DMS114 treated with DMSO at 0.1 percent for 48 hours (cell line): ENCODE results near the gene PAGE1.
"Not testable (repeated sequence)": the region's sequence is repeated elsewhere in the genome, so short reads cannot be mapped to it uniquely, and the experiment has no call there.

Source experiments
- DNase-seq: peaks from one replicate; lab custom pipeline; 2025; ENCODE audit not compliant: unreplicated experiment; lab: John Stamatoyannopoulos, UW

Gene PAGE1, protein sequence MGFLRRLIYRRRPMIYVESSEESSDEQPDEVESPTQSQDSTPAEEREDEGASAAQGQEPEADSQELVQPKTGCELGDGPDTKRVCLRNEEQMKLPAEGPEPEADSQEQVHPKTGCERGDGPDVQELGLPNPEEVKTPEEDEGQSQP

DNA sequence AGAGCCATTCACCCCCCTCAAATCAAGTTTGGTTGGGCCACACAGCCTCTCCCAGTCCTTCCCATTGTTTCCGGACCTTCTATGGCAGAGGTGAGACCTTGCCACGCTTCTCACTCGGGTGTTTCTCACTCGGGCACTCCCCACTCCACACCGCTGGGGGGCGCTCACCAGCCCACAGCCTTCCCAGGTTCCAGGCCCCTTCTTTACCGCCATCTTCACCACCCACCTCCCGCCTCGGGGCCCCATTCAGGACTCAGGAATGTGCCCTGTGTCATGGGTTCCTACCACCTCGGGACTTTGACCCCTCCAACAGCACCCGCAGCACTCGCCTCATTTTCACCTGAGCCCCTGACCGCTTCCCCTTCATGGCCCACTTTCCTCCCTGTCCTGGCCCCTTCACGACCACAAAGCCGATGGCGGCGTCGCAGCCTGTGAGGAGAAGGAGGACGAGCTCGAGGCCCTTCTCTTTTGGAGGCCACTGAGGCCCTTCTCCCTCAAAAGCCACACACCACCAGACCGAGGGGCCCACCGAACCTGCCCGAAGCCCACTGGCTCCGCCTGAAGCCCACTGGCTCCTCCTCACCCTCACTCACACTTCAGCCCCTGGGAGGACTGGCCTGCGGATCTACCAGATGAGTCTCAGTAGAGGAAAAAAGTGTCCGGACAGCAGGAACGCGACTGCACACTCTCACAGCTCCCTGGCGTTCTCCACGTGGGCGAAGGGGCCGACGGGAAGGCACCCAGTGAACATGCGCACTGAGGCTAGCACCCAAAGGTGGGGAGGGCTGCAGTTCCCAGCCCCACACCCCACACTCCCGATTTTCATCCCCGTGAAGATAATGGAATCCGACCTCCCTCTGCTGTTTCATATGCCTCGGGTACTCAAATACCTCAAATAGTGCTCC, at the start of gene PAGE1:
Gene PAGE1 (minus strand): TSS at position 709 of the 905 bp plus-strand sequence. CDS start 1,214 bp downstream, outside the sequence.
- DNase-seq: no peak

DNA sequence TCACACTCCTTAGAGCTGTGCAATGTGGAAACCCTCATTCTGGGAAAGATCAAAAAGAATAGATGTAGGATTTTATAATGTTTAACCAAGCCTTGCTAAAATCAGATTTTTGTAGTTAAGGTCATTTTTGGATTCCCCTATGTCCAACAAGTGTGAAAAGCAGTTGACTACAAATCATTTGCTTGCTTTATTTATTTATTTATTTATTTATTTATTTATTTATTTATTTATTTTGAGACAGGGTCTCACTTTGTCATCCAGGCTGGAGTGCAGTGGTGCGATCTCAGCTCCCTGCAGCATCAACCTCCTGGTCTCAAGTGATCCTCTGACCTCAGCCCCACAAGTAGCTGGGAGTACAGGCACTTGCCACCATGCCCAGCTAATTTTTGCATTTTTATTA, 45.7 kb upstream of the PAGE1 start:
- DNase-seq: not testable (repeated sequence)

DNA sequence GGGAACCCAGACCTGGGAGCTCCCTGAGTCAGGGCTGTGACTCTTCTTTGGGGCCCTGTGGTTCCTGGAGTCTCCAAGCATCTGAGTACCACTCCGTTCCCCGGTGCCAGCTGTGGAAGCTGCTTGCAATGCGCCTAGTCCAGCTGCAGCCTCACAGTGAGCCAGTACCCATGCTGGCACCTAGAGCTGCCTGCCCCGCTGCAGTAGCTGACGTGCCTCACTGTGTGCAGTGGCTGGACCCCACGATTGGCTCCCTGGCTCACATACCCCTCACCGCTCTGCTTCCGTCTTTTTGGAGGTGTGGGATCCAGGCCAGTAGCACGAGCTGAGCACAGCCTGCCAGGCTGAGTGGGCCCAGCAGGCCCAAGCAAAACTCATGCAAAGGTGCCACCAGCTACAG, 32.1 kb upstream of the PAGE1 start:
- DNase-seq: no peak

DNA sequence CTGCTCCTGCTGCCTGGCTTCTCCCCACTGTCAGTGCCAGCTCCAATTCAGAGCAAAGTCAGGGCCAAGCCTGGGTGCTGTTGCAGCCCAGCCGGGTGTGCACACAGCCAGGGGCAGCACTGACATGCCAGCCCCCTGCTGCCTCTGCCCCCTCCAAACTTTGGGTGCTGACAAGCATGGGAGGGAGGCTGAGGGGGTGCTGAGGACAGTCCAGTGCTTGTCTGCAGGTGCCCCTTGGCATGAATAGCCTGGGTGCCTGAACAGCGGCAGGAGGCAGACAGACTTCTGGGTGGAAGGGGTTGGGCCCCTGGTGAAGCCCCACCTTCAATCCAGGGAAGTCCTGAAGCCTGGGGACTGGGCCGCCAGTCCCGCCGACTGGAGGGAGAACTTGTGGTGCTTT, 31.2 kb upstream of the PAGE1 start:
- DNase-seq: no peak

DNA sequence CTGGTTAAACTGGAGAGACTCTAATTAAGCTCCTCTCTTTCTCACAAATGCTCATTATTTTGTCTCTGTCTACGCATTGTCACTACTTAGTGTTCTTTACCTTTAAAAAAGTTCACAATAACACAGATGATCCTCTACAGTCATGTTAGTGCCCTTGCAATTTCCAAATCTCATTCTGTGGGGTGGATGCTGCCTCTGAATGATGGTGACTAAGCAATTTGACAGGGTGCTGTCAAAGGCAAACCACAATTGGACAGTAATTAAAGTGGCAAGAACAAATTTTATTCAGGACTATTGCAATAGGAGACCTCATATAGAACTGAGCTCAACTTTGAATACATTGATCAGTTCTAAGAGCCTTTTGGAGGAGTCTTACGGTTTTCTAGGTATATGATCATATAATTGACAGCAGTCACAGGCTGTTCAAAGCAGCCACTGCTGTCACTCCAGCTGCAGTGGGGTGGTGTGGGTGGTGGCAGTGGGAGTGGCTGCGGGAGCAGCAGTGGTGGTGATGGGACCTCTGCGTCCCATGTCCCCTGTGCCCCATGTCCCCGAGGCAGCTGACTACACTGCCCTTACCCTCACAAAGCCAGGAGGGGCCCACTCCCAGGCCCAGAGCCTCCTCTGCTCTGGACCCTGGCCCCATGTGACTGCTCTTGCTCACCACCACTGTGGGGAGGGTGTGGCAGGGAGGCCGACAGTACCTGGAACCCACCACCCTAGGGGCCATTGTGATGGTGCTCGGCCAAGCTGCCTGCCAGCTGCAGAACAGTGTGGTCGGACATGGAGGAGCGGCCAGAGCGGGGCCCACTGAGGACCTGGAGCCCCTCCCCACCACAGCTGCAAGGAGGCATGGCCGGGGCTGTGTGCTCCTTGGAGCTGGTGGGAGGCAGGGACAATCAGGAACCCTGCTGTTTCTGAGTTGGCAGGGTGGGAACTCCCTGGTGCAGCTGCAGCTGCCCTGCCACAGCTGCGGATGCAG, 30.4 kb upstream of the PAGE1 start:
- no peak for DNase-seq

DNA sequence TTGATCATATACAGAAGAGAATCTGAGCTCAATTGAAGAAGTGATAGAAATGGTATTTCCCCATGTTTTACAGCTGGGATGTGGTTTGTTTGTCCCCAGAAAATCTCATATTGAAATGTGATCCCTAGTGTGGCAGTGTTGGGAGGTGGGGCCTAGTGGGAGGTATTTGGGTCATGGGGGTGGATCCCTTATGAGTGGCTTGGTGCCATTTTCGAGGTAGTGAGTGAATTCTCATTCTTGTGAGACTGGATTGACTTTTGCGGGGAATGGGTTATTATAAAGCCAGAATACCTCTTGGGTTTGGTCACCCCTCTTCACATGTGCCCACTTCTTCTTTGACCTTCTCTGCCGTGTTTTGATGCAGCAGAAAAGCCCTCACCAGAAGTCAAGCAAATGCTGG, 29.6 kb upstream of the PAGE1 start:
- no peak for DNase-seq

DNA sequence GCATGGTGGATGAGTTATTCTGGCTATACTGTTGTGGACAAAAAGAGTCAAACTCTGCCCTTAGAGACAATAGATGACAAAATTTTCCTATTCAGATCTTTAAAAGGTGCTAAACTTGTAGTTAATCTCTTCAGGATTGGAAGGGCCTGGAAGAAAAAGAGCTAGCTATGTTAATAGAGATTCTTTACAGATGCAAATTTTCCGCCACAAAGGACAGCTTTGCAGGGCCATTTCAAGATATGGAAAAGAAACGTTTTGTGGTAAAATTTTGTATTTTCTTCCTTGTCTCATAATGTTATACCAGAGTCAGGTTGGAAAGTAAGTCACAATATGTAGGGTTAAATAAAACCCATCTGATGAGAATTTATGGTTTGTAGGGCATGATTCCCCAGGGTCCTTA, 24.3 kb upstream of the PAGE1 start:
- DNase-seq: not testable (repeated sequence)

DNA sequence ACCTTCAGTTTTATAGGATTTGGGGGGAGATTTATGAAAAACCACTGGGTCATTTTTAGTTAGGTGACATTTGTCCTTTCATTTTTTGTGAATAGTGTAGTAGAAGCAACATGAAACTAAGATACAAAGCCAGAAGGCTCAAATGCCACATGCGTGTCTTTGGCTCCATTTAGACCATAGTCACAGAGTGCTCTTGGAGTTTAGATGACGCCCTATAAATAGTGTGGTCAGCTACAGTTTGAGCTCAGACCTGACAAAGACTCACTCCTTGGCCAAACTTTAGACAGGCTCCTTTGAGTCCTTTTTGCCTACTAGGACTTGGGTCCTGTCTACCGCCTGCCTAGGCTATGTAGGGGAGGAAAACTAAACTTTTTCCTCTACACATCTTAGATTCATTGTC, 16.8 kb upstream of the PAGE1 start:
- DNase-seq: no peak

DNA sequence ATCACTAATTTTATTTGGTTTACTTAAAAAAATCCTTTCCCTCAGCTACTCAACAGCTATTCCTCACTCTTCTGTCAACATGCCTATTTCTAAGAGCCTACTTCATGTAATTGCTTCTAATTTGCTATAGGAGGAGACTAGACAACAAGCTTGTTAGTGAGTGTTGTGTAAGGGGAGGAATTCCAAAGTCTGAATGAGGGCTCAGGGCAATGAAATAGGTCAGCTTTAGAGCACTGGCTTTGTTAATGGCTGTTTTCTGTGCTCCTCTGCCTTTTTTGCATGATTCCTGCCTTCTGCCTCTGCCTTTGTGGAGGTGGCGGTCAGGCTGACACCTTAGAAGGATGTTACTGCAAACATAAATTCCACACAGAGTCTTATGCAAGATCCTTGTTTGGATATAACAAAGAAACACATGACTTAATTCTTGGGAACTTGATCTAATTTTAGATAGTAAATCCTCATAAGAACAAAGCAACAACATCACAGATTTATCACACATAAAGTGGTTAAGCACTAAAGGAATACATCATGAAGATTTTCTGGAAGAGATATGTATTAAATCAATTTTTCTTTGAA, 15.0 kb upstream of the PAGE1 start:
- DNase-seq: no peak

DNA sequence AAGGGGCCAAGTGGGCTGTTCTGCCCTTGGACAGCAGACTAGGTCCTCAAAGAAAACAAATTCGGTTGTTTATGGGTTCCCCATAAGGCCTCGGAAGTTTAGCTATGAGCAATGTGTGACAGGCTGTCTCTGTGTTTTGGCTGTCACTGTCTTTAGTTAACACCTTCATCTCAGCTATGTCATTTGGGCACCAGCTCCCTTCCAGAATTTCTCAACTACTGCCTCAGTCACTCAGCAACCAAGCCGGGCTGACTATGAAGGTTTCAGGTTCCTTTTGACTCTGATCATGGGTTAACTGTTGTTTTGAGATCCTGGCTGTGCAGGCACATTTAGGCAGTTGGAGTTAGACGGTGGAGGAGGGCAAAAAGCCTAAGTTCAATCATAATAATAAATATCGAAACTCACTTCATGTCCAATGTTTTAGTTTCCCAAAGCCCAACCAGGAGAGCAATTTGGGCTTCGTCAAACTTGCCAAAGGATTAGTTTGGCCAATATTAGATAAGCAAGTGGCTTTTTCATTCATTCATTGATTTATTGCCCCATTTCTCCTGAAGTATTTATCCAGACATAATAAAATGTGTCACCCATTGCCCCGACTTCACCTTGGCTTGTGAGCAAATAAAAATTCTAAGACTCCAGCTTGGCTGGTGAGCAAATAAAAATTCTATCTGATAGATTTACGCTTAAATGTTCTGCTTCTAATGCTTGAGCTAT, 9.1 kb upstream of the PAGE1 start:
- DNase-seq: no peak

DNA sequence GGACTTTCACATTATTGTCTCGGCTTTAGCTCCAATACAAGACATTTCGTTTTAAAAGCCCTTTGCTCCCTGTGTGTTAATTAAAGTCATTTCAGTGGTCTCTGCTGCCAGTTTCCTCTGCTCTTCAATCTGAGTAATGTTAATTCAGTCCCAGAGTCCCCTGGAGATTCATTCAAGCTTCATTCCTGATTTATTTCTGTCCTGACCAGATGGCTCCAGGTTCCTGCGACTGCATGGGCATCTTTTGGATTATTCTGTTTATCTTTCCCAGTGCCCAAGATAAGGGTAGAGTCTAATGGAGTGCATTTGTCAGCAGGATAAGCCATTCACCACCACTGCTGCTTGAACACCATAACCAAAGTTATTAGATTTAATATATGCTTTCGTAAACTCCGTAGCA, 6.1 kb upstream of the PAGE1 start:
- DNase-seq: no peak

DNA sequence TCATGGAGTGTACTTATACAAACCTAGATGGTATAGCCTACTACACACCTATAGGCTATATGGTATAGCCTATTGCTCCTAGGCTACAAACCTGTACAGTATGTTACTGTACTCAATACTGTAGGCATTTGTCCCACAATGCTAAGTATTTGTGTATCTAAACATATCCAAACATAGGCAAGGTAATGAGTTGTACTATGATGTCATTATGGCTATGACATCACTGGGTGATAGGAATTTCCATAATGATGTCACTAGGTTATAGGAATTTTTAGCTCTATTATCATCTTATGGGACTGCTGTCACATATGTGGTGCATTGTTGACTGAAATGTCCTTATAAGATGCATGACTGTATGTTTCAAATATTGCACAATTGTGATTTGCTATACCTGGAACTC, 5.5 kb upstream of the PAGE1 start:
- DNase-seq: no peak

DNA sequence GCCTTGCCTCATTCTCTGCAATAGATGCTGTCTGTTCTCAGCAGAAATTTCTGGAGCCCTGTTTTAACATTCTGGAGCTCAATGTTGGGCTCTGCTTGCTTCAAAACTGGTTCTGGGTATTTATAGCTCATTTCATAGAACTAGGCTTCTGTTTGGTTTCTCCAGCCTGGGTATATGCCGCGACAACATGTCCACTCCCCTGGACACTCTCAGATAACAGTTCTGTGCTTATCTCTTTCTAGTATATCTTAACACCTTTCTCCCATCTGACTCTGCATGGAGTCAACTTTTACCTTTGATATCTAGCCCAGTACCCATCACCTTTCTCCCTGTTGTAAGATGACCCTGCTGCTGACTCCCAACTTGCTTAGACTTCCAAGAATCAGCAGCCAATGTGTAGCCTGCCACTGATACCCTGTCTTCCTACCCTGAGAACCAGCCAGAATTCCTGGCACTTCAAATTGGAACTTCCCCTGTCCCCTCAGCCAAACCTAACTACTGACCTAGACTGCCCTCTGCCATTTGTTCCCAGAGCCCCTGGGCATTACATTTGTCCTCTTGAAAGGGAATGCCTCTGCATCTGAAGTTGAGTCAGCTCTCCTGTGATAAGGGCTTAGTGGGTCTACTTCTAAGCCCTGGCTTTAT, 20.6 kb downstream of the PAGE1 start:
- DNase-seq: no peak

DNA sequence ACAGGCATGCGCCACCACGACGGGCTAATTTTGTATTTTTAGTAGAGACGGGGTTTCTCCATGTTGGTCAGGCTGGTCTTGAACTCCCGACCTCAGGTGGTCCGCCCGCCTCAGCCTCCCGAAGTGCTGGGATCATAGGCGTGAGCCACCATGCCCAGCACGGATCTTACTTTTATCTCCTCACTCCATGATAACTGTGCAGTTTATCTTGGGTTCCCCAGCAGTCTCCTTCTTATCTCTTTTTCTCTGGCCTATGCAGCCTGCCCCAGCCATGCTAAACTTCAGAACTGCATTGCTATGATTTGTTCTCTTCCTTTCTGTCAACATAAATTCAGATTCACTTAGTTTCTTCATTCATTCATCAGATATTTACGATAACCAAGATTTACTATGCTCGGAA, 22.4 kb downstream of the PAGE1 start:
- DNase-seq: no peak

DNA sequence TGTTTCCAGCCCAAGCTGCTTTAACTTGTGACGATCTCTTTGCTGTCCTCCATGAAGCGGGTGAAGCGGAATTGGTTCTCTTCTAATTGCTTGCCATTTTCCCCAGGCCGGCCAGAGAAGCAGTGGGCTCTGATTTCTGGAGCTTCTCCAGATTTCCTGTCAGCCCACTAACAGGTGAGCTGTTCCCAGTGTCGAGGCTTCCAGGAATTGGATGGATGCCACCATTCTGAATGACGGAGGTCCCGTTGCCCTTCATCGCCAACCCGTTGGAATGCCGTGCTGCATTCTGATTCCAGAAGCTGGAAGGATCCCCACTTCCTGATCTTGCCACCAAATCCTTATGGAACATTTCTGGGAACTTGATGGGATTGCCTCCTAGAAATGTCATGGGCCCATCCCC, 31.0 kb downstream of the PAGE1 start:
- no peak for DNase-seq

DNA sequence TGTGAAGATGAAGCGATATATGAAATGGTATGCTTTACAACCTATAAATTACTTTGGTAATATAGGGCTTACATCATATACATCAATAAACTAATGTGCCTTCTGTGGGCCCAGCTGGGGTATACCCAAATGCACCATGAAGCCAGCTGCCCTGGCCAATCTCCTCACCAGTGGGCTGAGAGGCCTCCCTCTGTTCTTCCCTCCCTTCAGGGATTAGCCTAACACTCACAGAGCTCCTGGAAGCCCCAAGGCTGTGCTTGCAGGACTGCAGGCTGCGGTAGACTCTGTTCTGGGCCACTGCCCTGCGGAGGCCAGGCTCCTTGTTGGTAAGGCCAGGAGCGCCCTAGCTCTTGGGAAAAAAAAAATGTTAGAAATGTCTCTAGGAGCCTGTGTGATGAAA, 33.9 kb downstream of the PAGE1 start:
- DNase-seq: no peak

DNA sequence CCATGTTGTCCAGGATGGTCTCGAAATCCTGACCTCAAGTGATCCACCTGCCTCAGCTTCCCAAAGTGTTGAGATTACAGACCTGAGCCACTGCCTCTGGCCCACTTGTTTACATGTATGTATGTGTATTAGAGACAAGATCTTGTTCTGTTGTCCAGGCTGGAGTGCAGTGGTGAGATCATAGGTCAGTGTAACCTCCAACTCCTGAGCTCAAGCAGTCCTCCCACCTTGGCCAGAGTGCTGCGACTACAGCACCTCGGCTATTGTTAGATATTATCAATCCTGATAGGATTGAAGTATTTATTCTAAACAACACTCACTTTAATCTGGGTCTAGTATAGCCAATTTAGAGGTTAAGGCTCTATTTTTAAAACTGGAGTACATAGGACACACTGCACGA, 36.0 kb downstream of the PAGE1 start:
- no peak for DNase-seq

DNA sequence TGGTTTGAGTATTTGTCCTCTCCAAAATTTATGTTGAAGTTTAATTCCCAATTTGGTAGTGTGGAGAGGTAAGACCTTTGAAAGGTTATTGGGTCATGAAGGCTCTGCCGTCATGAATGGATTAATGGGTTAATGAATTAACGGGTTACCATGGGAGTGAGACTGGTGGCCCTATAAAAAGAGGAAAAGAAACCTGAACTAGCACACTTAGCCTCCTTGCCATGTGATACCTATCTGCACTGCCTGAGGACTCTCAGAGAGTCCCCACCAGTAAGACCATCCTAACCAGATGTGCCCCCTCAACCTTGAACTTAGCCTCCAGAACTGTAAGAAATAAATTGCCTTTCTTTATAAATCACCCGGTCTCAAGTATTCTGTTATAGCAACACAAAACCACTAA, 39.3 kb downstream of the PAGE1 start:
- DNase-seq: no peak

DNA sequence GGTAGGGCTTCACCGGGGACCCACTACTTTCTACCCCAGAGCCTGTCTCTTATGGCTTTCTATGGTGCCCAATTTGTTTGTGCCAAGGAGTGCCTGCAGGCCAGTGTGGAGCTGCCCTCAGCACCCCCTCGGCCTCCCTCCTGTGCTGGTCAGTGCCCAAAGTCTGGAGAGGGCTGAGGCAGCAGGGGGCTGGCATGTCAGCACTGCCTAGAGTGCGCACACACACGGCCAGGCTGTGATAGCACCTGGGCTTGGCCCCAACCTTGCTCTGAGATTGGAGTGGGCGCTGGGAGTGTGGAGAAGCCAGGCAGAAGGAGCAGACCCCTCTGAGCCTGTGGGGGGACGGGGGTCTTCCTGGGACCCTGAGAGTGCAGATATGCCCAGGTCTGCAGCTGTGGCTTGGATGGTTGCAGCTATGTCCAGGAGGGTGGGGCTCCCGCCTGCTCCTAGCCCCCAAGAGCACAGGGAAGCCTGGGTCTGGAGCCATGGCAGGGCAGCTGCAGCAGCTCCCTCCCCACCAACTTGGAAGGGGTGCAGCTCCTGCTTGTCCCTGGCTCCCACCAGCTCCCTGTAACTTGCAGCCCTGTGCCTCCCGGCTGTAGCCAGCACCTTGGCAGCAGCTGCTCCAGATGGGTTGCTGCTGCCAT, 50.7 kb downstream of the PAGE1 start:
- DNase-seq: no peak
